Small intestine (tissue), 7 donors: ENCODE data around the gene HS6ST2. TPM values are rescaled to one million over a fixed set of nuclear protein-coding genes. Genes with fewer than 3 reads are reported as not detected.
A peak's percentile ranks its signal among the peaks of the same experiment; 100 is the strongest.

Source experiments
- DNase-seq, 2 donors: peaks; one replicate each; pipeline versions ENCODE4 v3.0.0 to v3.0.0-alpha.2; 2013
- FAIRE-seq: peaks from 2 replicates; lab custom pipeline; 2012; peaks lifted over from hg19 to GRCh38; lab: Jason Lieb, UNC
- H3K27ac ChIP-seq, 3 donors: one replicate each; pipeline ENCODE4 v1.5.1; 2013; ENCODE audit warnings: low read length in 2 of 3, mild to moderate bottlenecking in 2 of 3, control low read depth in 1 of 3, inconsistent platforms in 1 of 3, low read depth in 1 of 3, moderate library complexity in 1 of 3
- H3K27me3 ChIP-seq, 3 donors: one replicate each; pipeline ENCODE4 v1.6.1; 2013; ENCODE audit warnings: low read length in 3 of 3, inconsistent platforms in 1 of 3; ENCODE audit not compliant: control insufficient read depth in 3 of 3, insufficient read depth in 3 of 3
- H3K36me3 ChIP-seq, 3 donors: one replicate each; pipeline ENCODE4 v1.6.1; 2013; ENCODE audit warnings: low read length in 3 of 3, inconsistent platforms in 1 of 3, low read depth in 1 of 3, mild to moderate bottlenecking in 1 of 3, moderate library complexity in 1 of 3; ENCODE audit not compliant: control insufficient read depth in 3 of 3, insufficient read depth in 2 of 3
- H3K4me1 ChIP-seq, 3 donors: one replicate each; pipeline ENCODE4 v1.6.1; 2013; ENCODE audit warnings: low read length in 2 of 3, inconsistent platforms in 1 of 3, low read depth in 1 of 3, mild to moderate bottlenecking in 1 of 3, moderate library complexity in 1 of 3; ENCODE audit not compliant: control insufficient read depth in 3 of 3, insufficient read depth in 2 of 3
- H3K4me3 ChIP-seq, 3 donors: one replicate each; pipeline ENCODE4 v1.5.1; 2013; ENCODE audit warnings: low read length in 3 of 3, control low read depth in 1 of 3, inconsistent platforms in 1 of 3, low read depth in 1 of 3, mild to moderate bottlenecking in 1 of 3, moderate library complexity in 1 of 3
- H3K9me3 ChIP-seq, 2 donors: one replicate each; pipeline ENCODE4 v1.6.1; 2013; ENCODE audit warnings: low read depth in 1 of 2, low read length in 1 of 2; ENCODE audit not compliant: control insufficient read depth in 2 of 2, insufficient read depth in 1 of 2
- WGBS, 3 donors: extraction: QIAGEN DNeasy Blood & Tissue Kit; methylation state at CpG; one replicate each; pipeline ENCODE4 v1.1.7; 2013; 5-methylcytosine and 5-hydroxymethylcytosine counted together
- polyA plus RNA-seq, 4 donors: library from polyadenylated mRNA; stranded (reverse) in 3 of 4; unstranded in 1 of 4; fragments of 200-250 nt in 3 of 4; fragments of 120-200 nt in 1 of 4; gene quantifications; one replicate each; pipeline versions ENCODE4 v1.2.1 to v1.2.3, GENCODE V29; 2013
- donor health status: healthy with polysubstance abuse.
- donor health status: control.
- donor health status: control.
- donor health status: Bipolar disorder and iron deficiency.
- donor health status: healthy.

The HS6ST2 gene
- polyA plus RNA-seq, 4 donors: 0.12 to 0.55 TPM; not detected in 2

DNA sequence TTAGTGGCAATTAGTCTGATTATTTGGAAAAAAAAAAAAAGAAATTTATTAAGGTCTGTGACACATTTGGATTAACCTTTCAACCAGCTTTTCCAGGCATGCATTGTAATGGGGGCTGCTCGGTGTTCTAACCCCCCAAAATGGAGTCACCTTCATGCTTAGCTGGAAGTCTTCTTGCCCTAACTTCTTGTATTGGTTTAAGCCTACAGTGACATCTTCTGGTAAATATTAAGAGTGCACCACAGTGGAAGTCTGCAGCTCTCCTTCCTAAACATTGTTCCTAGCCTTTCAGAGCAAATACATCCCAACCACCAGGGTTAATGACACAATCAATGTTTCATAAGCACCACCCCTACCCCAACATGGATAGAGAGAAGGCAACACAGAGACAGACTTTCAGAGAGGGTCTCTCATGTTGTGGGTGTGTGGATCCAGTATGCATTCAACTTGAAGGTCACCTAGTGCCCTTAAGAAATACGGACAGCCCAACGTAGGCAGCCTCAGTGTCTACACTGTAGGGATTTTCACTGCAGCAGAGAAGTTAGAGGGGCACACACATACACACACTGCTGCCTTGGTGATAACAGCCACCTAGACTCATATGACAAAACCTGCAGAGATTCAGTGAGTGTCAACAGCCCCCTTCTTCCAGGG lies 326.7 kb downstream of the HS6ST2 start:
- no peak for FAIRE-seq
- 32 to 44% (median 36%) methylated on average over 3 of the region's 3 CpGs for WGBS, 3 donors
- peak; percentile 5 to 20 for DNase-seq

DNA sequence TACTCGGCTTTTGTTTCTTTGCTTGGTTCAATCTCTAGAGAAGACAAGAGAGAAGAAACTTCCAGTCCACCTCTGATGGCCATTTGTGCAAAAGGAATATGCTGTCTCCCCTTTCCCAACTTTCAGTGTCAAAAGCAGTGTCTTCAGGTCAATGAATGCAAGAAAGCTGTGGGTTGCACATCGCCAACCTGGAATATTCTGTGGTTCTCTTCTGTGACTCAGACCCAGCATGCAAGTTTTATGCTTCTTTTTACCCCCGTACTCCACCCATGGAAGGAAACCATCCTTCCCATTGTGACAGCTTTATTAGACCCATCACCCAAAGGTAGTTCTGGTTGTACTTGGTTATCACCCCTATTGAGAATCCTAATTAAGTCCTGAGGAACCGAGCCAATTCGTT lies 334.0 kb downstream of the HS6ST2 start:
- H3K27ac ChIP-seq: no peak overlapping the region
- peaks cover 0 to 2% (median 0%) of the 10 kb centered on the region in 3 donors for H3K27me3 ChIP-seq
- no peak for DNase-seq
- WGBS, 3 donors: 74 to 89% (median 80%) methylated on average over 5 of the region's 5 CpGs
- H3K4me3 ChIP-seq: no peak overlapping the region
- FAIRE-seq: no peak
- no peaks in the 10 kb centered on the region for H3K36me3 ChIP-seq
- no peaks in the 10 kb centered on the region for H3K9me3 ChIP-seq
- no peaks in the 10 kb centered on the region for H3K4me1 ChIP-seq

More for the DNA sequence above, 326.7 kb downstream of the HS6ST2 start:
- Histone ChIP-seq H3K9me3 (no peaks in the 10 kb centered on the region), H3K4me1 (no peaks in the 10 kb centered on the region), H3K27me3 (no peaks in the 10 kb centered on the region), H3K27ac (no peak overlapping the region), H3K4me3 (no peak overlapping the region), H3K36me3 (no peaks in the 10 kb centered on the region)

DNA sequence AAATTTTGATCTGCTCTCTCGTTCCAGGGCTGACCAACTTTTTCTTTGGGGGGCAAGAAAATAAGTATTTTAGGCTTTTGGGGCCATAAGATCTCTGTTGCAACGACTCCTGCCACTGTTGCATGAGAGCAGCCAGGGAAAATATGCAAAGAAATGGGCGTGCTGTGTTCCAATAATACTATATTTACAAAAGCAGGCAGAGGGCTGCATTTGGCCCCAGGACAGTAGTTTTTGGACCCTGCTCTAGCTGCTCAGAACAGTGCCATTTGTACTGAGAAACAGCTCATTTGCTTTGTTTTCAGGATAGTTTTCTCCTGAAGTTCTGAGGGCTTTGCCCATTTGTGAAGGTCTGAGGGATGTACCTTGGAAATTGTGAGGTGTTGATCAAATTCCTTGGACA lies 334.5 kb downstream of the HS6ST2 start:
- FAIRE-seq (no peak), DNase-seq (no peak)
- H3K27ac ChIP-seq: no peak overlapping the region
- H3K4me1 ChIP-seq: no peaks in the 10 kb centered on the region
- peaks cover 0 to 2% (median 0%) of the 10 kb centered on the region in 3 donors for H3K27me3 ChIP-seq
- no peaks in the 10 kb centered on the region for H3K9me3 ChIP-seq
- H3K4me3 ChIP-seq: no peak overlapping the region
- WGBS, 3 donors: 44 to 72% (median 64%) methylated on average over 3 of the region's 3 CpGs
- no peaks in the 10 kb centered on the region for H3K36me3 ChIP-seq

DNA sequence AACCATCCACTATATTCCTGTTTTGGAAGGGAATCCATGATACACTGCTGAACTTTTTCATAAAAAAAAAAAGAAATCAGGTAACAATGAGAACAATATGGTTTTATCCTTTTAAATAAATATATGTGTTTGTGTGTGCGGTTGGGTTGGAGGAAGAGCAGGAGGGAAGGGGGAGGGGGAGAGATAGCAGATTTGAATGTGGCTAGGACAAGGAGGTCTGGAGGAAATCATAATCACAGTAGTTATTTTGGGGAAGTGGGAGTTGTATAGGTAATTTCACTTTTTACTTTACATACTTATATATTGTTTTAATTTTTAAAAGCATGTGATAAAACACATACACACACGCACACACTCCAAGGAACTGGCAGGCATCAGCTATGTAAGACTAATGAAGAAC lies 335.1 kb downstream of the HS6ST2 start:
- H3K27me3 ChIP-seq: peaks cover 0 to 2% (median 0%) of the 10 kb centered on the region in 3 donors
- FAIRE-seq (no peak), DNase-seq (no peak)
- H3K9me3 ChIP-seq: no peaks in the 10 kb centered on the region
- no peaks in the 10 kb centered on the region for H3K36me3 ChIP-seq
- no peak overlapping the region for H3K4me3 ChIP-seq
- no peak overlapping the region for H3K27ac ChIP-seq
- H3K4me1 ChIP-seq: no peaks in the 10 kb centered on the region
- 76 to 94% (median 85%) methylated on average over 2 of the region's 2 CpGs for WGBS, 3 donors

DNA sequence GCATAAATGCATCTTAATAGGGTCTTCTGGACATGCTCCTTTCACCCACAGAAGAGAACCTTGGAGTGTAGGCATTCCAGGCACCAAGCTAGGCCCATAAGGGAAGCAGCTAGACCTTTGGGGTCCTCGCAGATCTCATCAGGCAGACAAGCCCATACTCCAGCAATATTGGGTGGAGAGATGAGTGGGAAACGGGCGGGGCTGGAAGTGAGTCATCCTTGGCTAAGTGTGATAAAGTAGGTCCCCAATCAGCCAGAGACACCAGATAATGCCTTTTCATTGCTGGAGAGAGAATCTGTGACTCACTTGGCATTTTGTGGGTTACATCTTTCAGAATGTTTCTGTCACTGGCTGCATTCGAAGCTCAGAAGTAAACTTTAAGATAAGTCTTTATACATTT lies 336.3 kb downstream of the HS6ST2 start:
- Histone ChIP-seq H3K9me3 (no peaks in the 10 kb centered on the region), H3K36me3 (no peaks in the 10 kb centered on the region), H3K27me3 (peaks cover 0 to 2% (median 0%) of the 10 kb centered on the region in 3 donors), H3K4me3 (no peak overlapping the region), H3K27ac (no peak overlapping the region), H3K4me1 (no peaks in the 10 kb centered on the region)
- FAIRE-seq (no peak), DNase-seq (no peak)
- WGBS, 3 donors: 48 to 72% (median 65%) methylated on average over 4 of the region's 4 CpGs

DNA sequence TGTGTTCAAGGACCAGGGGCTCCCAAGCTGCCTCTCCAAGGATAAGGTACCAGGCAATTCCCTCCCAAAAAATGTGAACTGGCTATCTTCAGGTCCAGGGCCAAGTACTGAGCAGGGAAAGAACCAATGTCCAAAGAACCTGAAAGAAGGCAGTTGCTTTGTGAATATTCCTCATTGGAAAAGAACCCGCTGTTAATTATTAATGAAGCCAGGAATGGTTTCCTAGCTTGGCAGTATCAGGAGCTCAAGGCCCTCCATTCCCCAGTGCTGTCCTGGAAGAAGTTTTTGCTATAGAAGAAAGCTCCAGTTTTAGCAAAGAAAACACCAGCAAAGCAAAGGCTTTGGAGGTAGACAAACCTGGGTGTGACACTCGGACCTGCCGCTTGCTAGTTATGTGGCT lies 339.6 kb downstream of the HS6ST2 start:
- Histone ChIP-seq H3K4me1 (no peaks in the 10 kb centered on the region), H3K27me3 (peaks cover 0 to 2% (median 0%) of the 10 kb centered on the region in 3 donors), H3K4me3 (no peak overlapping the region), H3K27ac (no peak overlapping the region), H3K9me3 (no peaks in the 10 kb centered on the region), H3K36me3 (no peaks in the 10 kb centered on the region)
- DNase-seq (peak in 1 of 2 donors; percentile 20), FAIRE-seq (no peak)
- 66 to 89% (median 66%) methylated on average over 3 of the region's 3 CpGs for WGBS, 3 donors

DNA sequence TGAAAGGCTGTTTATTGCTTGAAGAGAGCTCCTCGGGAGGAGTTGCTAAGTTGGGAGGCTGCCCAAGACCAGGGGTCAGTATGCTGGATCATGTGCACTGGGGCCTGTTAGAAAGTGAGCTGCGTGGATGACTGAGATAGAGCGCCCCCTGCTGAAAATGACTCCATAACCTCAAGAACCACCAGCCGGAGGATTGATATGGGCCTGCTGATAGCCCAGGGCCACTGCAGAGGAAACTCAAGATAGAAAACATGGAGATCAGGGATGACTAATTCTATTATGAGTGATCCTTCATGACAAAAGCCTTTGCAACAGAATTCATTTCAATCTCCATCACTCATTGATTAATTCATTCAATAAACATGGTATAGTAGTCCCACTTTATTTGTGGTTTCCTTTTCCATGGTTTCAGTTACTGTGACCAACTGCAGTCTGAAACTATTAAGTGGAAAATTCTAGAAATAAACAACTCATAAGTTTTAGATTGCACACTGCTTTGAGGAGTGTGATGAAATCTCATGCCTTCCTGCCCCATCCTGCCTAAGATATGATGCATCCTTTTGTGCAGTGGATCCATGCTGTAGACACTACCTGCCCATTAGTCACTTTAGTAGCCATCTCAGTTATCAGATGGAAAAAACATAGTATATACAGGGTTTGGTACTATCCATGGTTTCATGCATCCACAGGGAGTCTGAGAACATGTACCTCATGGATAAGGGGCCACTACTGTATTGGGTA lies 342.9 kb downstream of the HS6ST2 start:
- DNase-seq (peak; percentile 37 to 65), FAIRE-seq (no peak)
- no peaks in the 10 kb centered on the region for H3K4me1 ChIP-seq
- no peak overlapping the region for H3K4me3 ChIP-seq
- 8 to 22% (median 14%) methylated on average over 4 of the region's 4 CpGs for WGBS, 3 donors
- H3K27me3 ChIP-seq: no peaks in the 10 kb centered on the region
- no peaks in the 10 kb centered on the region for H3K36me3 ChIP-seq
- no peaks in the 10 kb centered on the region for H3K9me3 ChIP-seq
- H3K27ac ChIP-seq: no peak overlapping the region

DNA sequence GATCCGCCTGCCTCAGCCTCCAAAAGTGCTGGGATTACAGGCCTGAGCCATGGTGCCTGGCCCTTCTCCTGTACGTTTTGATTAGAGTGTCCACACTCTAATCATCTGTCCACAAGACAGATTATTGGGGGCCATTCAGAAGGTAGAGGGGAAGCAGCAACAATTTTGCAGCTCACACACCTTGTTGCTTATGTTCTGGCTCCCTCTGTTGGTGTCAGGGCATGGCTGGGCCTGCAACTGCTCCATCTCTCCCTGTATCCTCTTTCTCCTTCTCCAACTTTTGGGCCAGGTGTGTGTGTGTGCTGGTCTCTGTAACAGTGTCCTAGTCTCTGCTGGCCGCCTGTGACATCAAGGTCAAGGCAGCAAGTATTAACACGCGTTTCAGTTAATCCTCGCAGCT lies 344.1 kb downstream of the HS6ST2 start:
- Histone ChIP-seq H3K9me3 (no peaks in the 10 kb centered on the region), H3K4me1 (no peaks in the 10 kb centered on the region), H3K27me3 (no peaks in the 10 kb centered on the region), H3K4me3 (no peak overlapping the region), H3K36me3 (no peaks in the 10 kb centered on the region), H3K27ac (no peak overlapping the region)
- 69 to 85% (median 84%) methylated on average over 6 of the region's 6 CpGs for WGBS, 3 donors
- no peak for FAIRE-seq
- DNase-seq: peak in 1 of 2 donors; percentile 4
